Keratinocyte (primary cell): ENCODE data around the gene RFTN1.

Experiments used
- CTCF ChIP-seq, 3 experiments: IDR thresholded peaks in 1 of 3; conservative IDR thresholded peaks in 1 of 3; optimal IDR thresholded peaks in 1 of 3; 2 replicates in 2 of 3; 3 replicates in 1 of 3; pipeline versions ENCODE3 to v1.5.1; 2011; ENCODE audit warnings: low read length in 3 of 3, mild to moderate bottlenecking in 3 of 3, moderate library complexity in 2 of 3, control low read depth in 1 of 3, inconsistent platforms in 1 of 3; ENCODE audit not compliant: insufficient read depth in 2 of 3; ENCODE audit errors: extremely low read depth in 1 of 3
- EZH2 ChIP-seq: IDR thresholded peaks from one replicate; pipeline ENCODE4 v1.6.1; 2012; ENCODE audit warnings: inconsistent platforms, mild to moderate bottlenecking, low read length, moderate library complexity

GRCh38 chr3:16456784-16457415 lies 56.6 kb downstream of the RFTN1 start:
- no peak for TF ChIP-seq CTCF (optimal IDR thresholded peaks at IDR 0.05 in 1 of 3, IDR thresholded peaks at IDR 0.05 in 1 of 3, conservative IDR thresholded peaks at IDR 0.05 in 1 of 3; ENCODE audit: extremely low read depth in 1 of 3, insufficient read depth in 2 of 3, low read length in 3 of 3)
- TF ChIP-seq EZH2: no peak
